GM12891 (cell line): ENCODE data around the gene MAMDC4.

Source experiments
- POLR2A ChIP-seq: IDR thresholded peaks from 2 replicates; pipeline ENCODE4 v1.6.1; 2011; ENCODE audit warnings: low read depth, low read length, control low read depth
- POLR2AphosphoS5 ChIP-seq: IDR thresholded peaks from 2 replicates; pipeline ENCODE4 v1.6.1; 2011; ENCODE audit warnings: low read depth, low read length, control low read depth
- SPI1 ChIP-seq: IDR thresholded peaks from 2 replicates; pipeline ENCODE4 v1.6.1; 2011; ENCODE audit warnings: low read depth, low read length, control low read depth
- TAF1 ChIP-seq: IDR thresholded peaks from 2 replicates; pipeline ENCODE4 v1.6.1; 2011; ENCODE audit warnings: low read depth, low read length, control low read depth

- no peak for TF ChIP-seq POLR2A
- TF ChIP-seq TAF1, result no peak
- no peak for TF ChIP-seq POLR2AphosphoS5
- TF ChIP-seq SPI1, result no peak
These were observed 51.0 kb downstream of the MAMDC4 start for GRCh38 chr9:136903041-136903554.
